GM11168 (cell line): ENCODE results near the gene PRTN3.

Experiments
- in situ Hi-C: fragments of 300-500 bp; cut with MboI; formaldehyde crosslinking; loops from one replicate; pipeline ENCODE4 v1.12.0; 2022; ENCODE audit warnings: low sequenced_read_pairs; ENCODE audit not compliant: unreplicated experiment

The PRTN3 gene

DNA sequence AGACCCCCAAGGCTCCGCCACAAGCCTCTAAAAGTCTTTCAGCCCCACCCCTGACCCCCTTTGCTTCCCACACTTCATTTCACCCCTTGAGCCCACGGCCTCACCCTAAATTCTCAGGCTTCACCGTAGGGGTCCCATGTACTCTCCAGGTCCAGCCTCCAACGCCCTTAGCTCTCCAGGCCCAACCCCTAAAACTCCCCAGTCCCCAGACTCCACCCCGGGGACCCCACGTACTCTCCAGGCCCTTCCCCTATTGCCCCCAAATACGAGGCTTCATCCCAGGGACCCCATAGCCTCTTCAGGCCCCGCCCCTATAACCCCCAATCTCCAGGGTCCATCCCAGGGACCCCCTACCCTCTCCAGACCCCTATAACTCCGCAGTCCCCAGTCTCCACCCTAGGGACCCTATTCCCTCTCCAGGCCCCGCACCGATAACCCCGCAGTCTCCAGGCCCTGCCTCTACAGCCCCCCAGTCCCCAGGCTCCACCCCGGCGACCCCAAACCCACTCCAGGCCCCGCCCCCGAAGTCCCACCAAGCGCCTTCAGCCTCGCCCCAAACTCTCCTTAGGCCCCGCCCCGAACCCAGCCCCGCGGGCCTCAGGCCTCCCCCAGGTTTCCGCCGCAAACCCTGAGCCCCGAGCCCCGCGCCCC, 51.6 kb downstream of the PRTN3 start:
- in situ Hi-C loops = no loop called here

DNA sequence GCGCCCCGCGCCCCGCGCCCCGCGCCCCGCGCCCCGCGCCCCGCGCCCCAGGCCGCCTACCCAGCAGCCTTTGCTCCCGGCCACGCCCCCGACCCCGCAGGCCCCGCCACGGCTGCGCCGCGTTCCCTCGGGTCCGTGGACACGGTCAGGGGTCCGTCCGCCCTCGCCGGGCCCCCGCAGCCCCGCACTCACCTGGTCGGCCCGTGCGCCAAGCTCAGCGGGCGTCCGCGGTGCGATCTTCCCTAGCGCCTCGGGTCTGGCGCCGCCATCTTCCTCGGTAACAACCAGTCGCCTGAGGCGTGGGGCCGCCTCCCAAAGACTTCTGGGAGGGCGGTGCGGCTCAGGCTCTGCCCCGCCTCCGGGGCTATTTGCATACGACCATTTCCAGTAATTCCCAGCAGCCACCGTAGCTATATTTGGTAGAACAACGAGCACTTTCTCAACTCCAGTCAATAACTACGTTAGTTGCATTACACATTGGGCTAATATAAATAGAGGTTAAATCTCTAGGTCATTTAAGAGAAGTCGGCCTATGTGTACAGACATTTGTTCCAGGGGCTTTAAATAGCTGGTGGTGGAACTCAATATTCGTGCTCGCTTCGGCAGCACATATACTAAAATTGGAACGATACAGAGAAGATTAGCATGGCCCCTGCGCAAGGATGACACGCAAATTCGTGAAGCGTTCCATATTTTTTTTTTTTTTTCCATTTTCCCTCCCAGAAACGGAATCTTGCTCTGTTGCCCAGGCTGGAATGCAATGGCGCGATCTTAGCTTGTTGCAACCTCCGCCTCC, 52.3 kb downstream of the PRTN3 start, which contains the start of the genes MED16 and RNU6-9:
MED16 (minus strand) TSS at position 294 of the 796 bp plus-strand sequence. CDS start 2,056 bp downstream, outside the sequence.
RNU6-9 (plus strand) TSS at position 591 of the 796 bp plus-strand sequence.
- in situ Hi-C loops = no loop called here

- in situ Hi-C loops = no loop called here
Observed at GRCh38 chr19:896434-896833, 55.6 kb downstream of the PRTN3 start.

GRCh38 chr19:896999-897398, 56.2 kb downstream of the PRTN3 start:
- in situ Hi-C loops = no loop called here

- in situ Hi-C loops = no loop called here
Observed at GRCh38 chr19:897442-898039, 56.7 kb downstream of the PRTN3 start.
